MM.1S (cell line): ENCODE results near the gene SEMA6A.

Source experiments
- DNase-seq: peaks from one replicate; pipeline ENCODE4 v3.0.0-alpha.2; 2015
- H2AFZ ChIP-seq: fragments of 300-600 bp; sonication (generic); 2 replicates; pipeline ENCODE4 v1.6.0; 2016; ENCODE audit warnings: antibody characterized with exemption, low read length
- H3F3A ChIP-seq: fragments of 300-600 bp; sonication (generic); 2 replicates; pipeline ENCODE4 v1.6.1; 2016; ENCODE audit warnings: mild to moderate bottlenecking, antibody characterized with exemption, low read length, moderate library complexity, mixed read lengths; ENCODE audit not compliant: insufficient read depth
- H3K27ac ChIP-seq: fragments of 300-600 bp; sonication (generic); 2 replicates; pipeline ENCODE4 v1.5.1; 2016; ENCODE audit warnings: mild to moderate bottlenecking, low read length
- H3K27me3 ChIP-seq: fragments of 300-600 bp; sonication (generic); replicated peaks from 2 replicates; pipeline ENCODE4 v1.6.0; 2016; ENCODE audit warnings: low read length; ENCODE audit not compliant: insufficient read depth
- H3K36me3 ChIP-seq: fragments of 300-600 bp; sonication (generic); replicated peaks from 2 replicates; pipeline ENCODE4 v1.6.1; 2016; ENCODE audit warnings: mild to moderate bottlenecking, low read length, mixed read lengths; ENCODE audit not compliant: insufficient read depth
- H3K4me1 ChIP-seq: fragments of 300-600 bp; sonication (generic); 2 replicates; pipeline ENCODE4 v1.6.1; 2016; ENCODE audit warnings: low read length, mixed read lengths
- H3K4me2 ChIP-seq: fragments of 300-600 bp; sonication (generic); 2 replicates; pipeline ENCODE4 v1.6.0; 2016; ENCODE audit warnings: low read depth, low read length
- H3K4me3 ChIP-seq: fragments of 300-600 bp; sonication (generic); 2 replicates; pipeline ENCODE4 v1.5.1; 2016; ENCODE audit warnings: low read length, mixed read lengths
- H3K79me2 ChIP-seq: fragments of 300-600 bp; sonication (generic); 2 replicates; pipeline ENCODE4 v1.6.1; 2016; ENCODE audit warnings: mixed run types, low read length, mixed read lengths
- H3K9ac ChIP-seq: fragments of 300-600 bp; sonication (generic); 2 replicates; pipeline ENCODE4 v1.6.1; 2016; ENCODE audit warnings: low read length, mixed read lengths
- H3K9me2 ChIP-seq: fragments of 300-600 bp; sonication (generic); replicated peaks from 2 replicates; pipeline ENCODE4 v1.6.1; 2016; ENCODE audit warnings: mild to moderate bottlenecking, low read length, mixed read lengths; ENCODE audit not compliant: insufficient read depth
- H3K9me3 ChIP-seq: fragments of 300-600 bp; sonication (generic); replicated peaks from 2 replicates; pipeline ENCODE4 v1.6.1; 2016; ENCODE audit warnings: mild to moderate bottlenecking, low read length, mixed read lengths; ENCODE audit not compliant: insufficient read depth
- H4K20me1 ChIP-seq: fragments of 300-600 bp; sonication (generic); 2 replicates; pipeline ENCODE4 v1.6.1; 2016; ENCODE audit warnings: mild to moderate bottlenecking, low read length, moderate library complexity, mixed read lengths; ENCODE audit not compliant: insufficient read depth
- CTCF ChIP-seq: fragments of 300-600 bp; sonication (generic); IDR thresholded peaks from 2 replicates; pipeline ENCODE4 v1.5.1; 2016; ENCODE audit warnings: antibody characterized with exemption, low read length, mixed read lengths
- EZH2 ChIP-seq: fragments of 300-600 bp; sonication (generic); optimal IDR thresholded peaks from 2 replicates; pipeline ENCODE3; 2017; ENCODE audit warnings: low read depth, mild to moderate bottlenecking, antibody characterized with exemption, low read length, mixed read lengths
- EZH2phosphoT487 ChIP-seq: fragments of 300-600 bp; sonication (generic); IDR thresholded peaks from 2 replicates; pipeline ENCODE4 v1.6.1; 2018; ENCODE audit warnings: antibody characterized with exemption, low read length

Gene SEMA6A

GRCh38 chr5:116567106-116567505 is 7.5 kb downstream of the SEMA6A start:
- no peaks in the 10 kb centered on the region for H3K4me1 ChIP-seq
- no peaks in the 10 kb centered on the region for H3K27me3 ChIP-seq
- H3K36me3 ChIP-seq, result no peaks in the 10 kb centered on the region
- H3K4me3 ChIP-seq, result no peak overlapping the region
- H3K79me2 ChIP-seq, result no peaks in the 10 kb centered on the region
- no peak overlapping the region for H2AFZ ChIP-seq
- H3K9me3 ChIP-seq, result no peaks in the 10 kb centered on the region
- H3K9ac ChIP-seq, result no peak overlapping the region
- no peak overlapping the region for H3K27ac ChIP-seq
- H3K4me2 ChIP-seq, result no peak overlapping the region
- TF ChIP-seq EZH2phosphoT487 (no peak), EZH2 (no peak), CTCF (no peak)
- no peak for DNase-seq
- no peaks in the 10 kb centered on the region for H3K9me2 ChIP-seq
- H3F3A ChIP-seq, result no peaks in the 10 kb centered on the region
- no peaks in the 10 kb centered on the region for H4K20me1 ChIP-seq

- H3K4me3 ChIP-seq, result no peak overlapping the region
- no peaks in the 10 kb centered on the region for H4K20me1 ChIP-seq
- TF ChIP-seq CTCF, result no peak
- TF ChIP-seq EZH2, result no peak
- no peak for TF ChIP-seq EZH2phosphoT487
- H3K36me3 ChIP-seq, result no peaks in the 10 kb centered on the region
- no peak for DNase-seq
- no peaks in the 10 kb centered on the region for H3K79me2 ChIP-seq
- no peak overlapping the region for H3K9ac ChIP-seq
- H3K9me3 ChIP-seq, result no peaks in the 10 kb centered on the region
- H3K4me1 ChIP-seq, result no peaks in the 10 kb centered on the region
- H3F3A ChIP-seq, result no peaks in the 10 kb centered on the region
- no peaks in the 10 kb centered on the region for H3K27me3 ChIP-seq
- no peak overlapping the region for H3K4me2 ChIP-seq
- no peak overlapping the region for H2AFZ ChIP-seq
- no peaks in the 10 kb centered on the region for H3K9me2 ChIP-seq
- no peak overlapping the region for H3K27ac ChIP-seq
These were observed 8.4 kb downstream of the SEMA6A start for GRCh38 chr5:116566251-116566650.

- Histone ChIP-seq H3F3A (no peaks in the 10 kb centered on the region), H4K20me1 (no peaks in the 10 kb centered on the region), H3K27me3 (no peaks in the 10 kb centered on the region)
These were observed 9.7 kb downstream of the SEMA6A start for GRCh38 chr5:116564756-116565490.

More at GRCh38 chr5:116564756-116565490, 9.7 kb downstream of the SEMA6A start:
- H3K36me3 ChIP-seq, result no peaks in the 10 kb centered on the region
- H3K9ac ChIP-seq, result no peak overlapping the region
- H3K27ac ChIP-seq, result no peak overlapping the region
- no peak overlapping the region for H3K4me2 ChIP-seq
- H3K9me2 ChIP-seq, result no peaks in the 10 kb centered on the region
- no peak for DNase-seq
- H3K79me2 ChIP-seq, result no peaks in the 10 kb centered on the region
- no peak overlapping the region for H2AFZ ChIP-seq
- no peak overlapping the region for H3K4me3 ChIP-seq
- H3K4me1 ChIP-seq, result no peaks in the 10 kb centered on the region
- H3K9me3 ChIP-seq, result no peaks in the 10 kb centered on the region
- TF ChIP-seq CTCF (no peak), EZH2phosphoT487 (no peak)
